Skeletal muscle tissue (tissue), 4 donors: ENCODE data around the gene CHRNA3. TPM values are rescaled to one million over a fixed set of nuclear protein-coding genes. Genes with fewer than 3 reads are reported as not detected.

Experiments used
- H3K27ac ChIP-seq: one replicate; pipeline ENCODE4 v1.7.0; 2013; ENCODE audit warnings: mild to moderate bottlenecking, low read depth, low read length, inconsistent platforms
- H3K27me3 ChIP-seq, 3 donors: one replicate each; pipeline ENCODE4 v1.7.0; 2013; ENCODE audit warnings: low read length in 3 of 3; ENCODE audit not compliant: control insufficient read depth in 3 of 3, insufficient read depth in 3 of 3
- H3K36me3 ChIP-seq, 3 donors: one replicate each; pipeline ENCODE4 v1.7.0; 2013; ENCODE audit warnings: low read length in 3 of 3; ENCODE audit not compliant: control insufficient read depth in 3 of 3, insufficient read depth in 3 of 3
- H3K4me1 ChIP-seq, 3 donors: one replicate each; pipeline ENCODE4 v1.7.0; 2013; ENCODE audit warnings: low read length in 3 of 3, mild to moderate bottlenecking in 3 of 3; ENCODE audit not compliant: control insufficient read depth in 3 of 3, insufficient read depth in 3 of 3
- H3K4me3 ChIP-seq, 3 donors: one replicate each; pipeline ENCODE4 v1.7.0; 2013; ENCODE audit warnings: low read length in 3 of 3
- H3K9ac ChIP-seq, 3 donors: one replicate each; pipeline ENCODE4 v1.7.0; 2013; ENCODE audit warnings: low read length in 3 of 3, mild to moderate bottlenecking in 3 of 3, moderate library complexity in 2 of 3, low read depth in 1 of 3
- H3K9me3 ChIP-seq, 3 donors: one replicate each; pipeline ENCODE4 v1.7.0; 2013; ENCODE audit warnings: low read length in 3 of 3; ENCODE audit not compliant: control insufficient read depth in 3 of 3
- total RNA-seq: library from RNA; depleted of rRNA; stranded (reverse); fragments of >200 nt; gene quantifications from one replicate; pipeline ENCODE4 v1.2.3, GENCODE V29; 2014
- donor health status: Osteomylitis.

CHRNA3 gene
- total RNA-seq, 1 donor from 2014 or later, result not detected

DNA sequence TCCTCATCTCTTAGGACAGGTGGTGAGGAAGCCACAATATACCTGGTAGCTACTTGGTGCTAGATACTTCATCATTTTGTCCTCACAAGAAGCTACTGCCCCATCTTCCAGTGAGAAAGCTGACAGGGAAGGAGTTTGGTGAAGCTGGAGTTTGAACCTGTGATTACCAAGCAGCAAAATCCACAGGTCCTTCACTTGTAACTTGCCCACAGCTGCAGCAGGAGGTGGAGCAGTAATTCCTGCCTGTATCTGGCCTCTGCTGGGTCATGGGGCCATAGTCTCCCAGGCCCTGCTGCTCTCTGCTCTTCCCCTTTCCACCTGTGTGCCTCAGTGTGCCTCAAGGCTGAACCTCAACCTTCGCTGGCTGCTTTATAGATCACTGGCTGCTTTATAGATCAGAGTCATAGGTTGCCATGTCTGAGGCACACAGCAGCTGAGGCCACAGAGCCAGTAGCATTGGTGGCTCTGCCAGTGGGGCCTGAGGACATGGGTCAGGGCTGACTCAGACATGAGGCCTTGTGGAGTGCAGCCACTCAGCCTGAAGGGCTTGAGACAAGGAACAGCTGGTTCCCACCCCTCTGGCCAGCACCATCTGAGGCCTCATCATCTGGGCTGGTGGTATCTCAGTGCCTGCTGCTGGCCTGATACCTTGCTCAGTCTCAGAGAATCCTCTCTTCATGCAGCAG, 31.3 kb upstream of the CHRNA3 start:
- Histone ChIP-seq H3K27ac (no peak overlapping the region), H3K4me1 (peaks cover 7 to 13% (median 8%) of the 10 kb centered on the region in 3 donors), H3K36me3 (no peaks in the 10 kb centered on the region), H3K27me3 (peaks cover 0 to 3% (median 0%) of the 10 kb centered on the region in 3 donors), H3K9ac (no peak overlapping the region), H3K4me3 (no peak overlapping the region), H3K9me3 (no peaks in the 10 kb centered on the region)

- Histone ChIP-seq H3K9me3 (no peaks in the 10 kb centered on the region), H3K27me3 (peaks cover 0 to 3% (median 0%) of the 10 kb centered on the region in 3 donors)
Observed at GRCh38 chr15:78651007-78651406, 30.2 kb upstream of the CHRNA3 start.

GRCh38 chr15:78650022-78650421, 29.2 kb upstream of the CHRNA3 start:
- no peaks in the 10 kb centered on the region for H3K9me3 ChIP-seq

More at GRCh38 chr15:78651007-78651406, 30.2 kb upstream of the CHRNA3 start:
- H3K4me1 ChIP-seq, result peaks cover 7 to 13% (median 8%) of the 10 kb centered on the region in 3 donors
- H3K27ac ChIP-seq, result no peak overlapping the region
- H3K36me3 ChIP-seq, result no peaks in the 10 kb centered on the region
- no peak overlapping the region for H3K4me3 ChIP-seq
- H3K9ac ChIP-seq, result no peak overlapping the region

GRCh38 chr15:78645009-78645408, 24.2 kb upstream of the CHRNA3 start:
- Histone ChIP-seq H3K4me1 (peaks cover 3 to 12% (median 3%) of the 10 kb centered on the region in 3 donors), H3K27ac (no peak overlapping the region), H3K36me3 (no peaks in the 10 kb centered on the region), H3K9me3 (no peaks in the 10 kb centered on the region), H3K9ac (no peak overlapping the region), H3K4me3 (no peak overlapping the region), H3K27me3 (peaks cover 4 to 12% (median 6%) of the 10 kb centered on the region in 3 donors)

More at GRCh38 chr15:78650022-78650421, 29.2 kb upstream of the CHRNA3 start:
- no peaks in the 10 kb centered on the region for H3K36me3 ChIP-seq
- no peak overlapping the region for H3K27ac ChIP-seq
- H3K4me3 ChIP-seq, result no peak overlapping the region
- peaks cover 7 to 13% (median 12%) of the 10 kb centered on the region in 3 donors for H3K4me1 ChIP-seq
- H3K27me3 ChIP-seq, result peaks cover 0 to 3% (median 0%) of the 10 kb centered on the region in 3 donors
- peak overlapping the region in 1 of 3 donors; percentile 33 for H3K9ac ChIP-seq

DNA sequence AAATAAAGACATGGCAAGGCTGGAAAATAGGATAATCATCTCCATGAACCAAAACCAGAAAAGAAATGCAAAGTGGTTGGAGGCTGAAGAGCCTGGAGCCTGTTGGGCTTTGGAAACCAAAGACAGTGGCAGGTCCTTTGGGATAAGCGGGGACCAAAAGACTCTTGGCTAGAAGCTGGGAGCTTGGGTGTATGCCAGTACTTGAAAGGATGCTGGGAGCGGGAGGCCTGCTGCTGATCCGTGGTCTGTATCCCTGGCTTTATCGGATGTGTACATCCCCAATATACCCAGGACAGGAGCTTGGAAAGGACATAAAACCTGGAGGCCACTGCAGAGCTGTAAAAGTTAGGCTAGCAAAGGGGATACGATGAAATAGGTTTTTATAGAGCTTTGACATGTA, 21.5 kb upstream of the CHRNA3 start:
- Histone ChIP-seq H3K27ac (no peak overlapping the region), H3K36me3 (no peaks in the 10 kb centered on the region), H3K9ac (no peak overlapping the region), H3K4me3 (no peak overlapping the region), H3K4me1 (peaks cover 3 to 12% (median 3%) of the 10 kb centered on the region in 3 donors), H3K27me3 (peaks cover 4 to 12% (median 6%) of the 10 kb centered on the region in 3 donors), H3K9me3 (no peaks in the 10 kb centered on the region)

DNA sequence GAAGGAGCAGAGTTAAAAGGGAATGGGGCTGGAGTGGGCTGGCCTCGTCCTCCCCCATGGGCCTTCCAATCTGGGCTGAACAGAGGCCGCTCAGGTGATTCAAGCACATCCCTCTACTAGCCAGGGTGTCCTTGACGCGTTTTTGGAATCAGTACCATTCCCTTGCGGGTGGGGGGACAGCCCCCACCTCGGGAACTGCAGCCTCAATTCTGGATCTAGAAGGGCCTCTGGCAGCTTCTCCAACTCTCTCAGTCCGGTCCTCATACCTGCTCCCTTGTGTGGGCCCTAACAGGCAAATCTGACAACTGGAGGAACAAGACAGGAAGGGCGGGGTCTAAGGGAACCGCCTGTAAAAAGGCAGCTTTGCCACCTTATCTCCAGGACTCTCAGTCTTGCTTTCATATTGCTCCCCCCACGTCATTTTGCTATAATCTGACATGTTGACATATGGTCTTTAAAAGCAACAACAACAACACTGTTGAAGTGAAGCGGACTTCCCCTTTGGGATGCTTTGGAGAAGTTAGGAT, 21.0 kb upstream of the CHRNA3 start:
- Histone ChIP-seq H3K27ac (no peak overlapping the region), H3K9me3 (no peaks in the 10 kb centered on the region), H3K4me1 (peaks cover 3 to 12% (median 3%) of the 10 kb centered on the region in 3 donors), H3K36me3 (no peaks in the 10 kb centered on the region), H3K27me3 (peaks cover 4 to 12% (median 6%) of the 10 kb centered on the region in 3 donors), H3K4me3 (no peak overlapping the region), H3K9ac (no peak overlapping the region)

DNA sequence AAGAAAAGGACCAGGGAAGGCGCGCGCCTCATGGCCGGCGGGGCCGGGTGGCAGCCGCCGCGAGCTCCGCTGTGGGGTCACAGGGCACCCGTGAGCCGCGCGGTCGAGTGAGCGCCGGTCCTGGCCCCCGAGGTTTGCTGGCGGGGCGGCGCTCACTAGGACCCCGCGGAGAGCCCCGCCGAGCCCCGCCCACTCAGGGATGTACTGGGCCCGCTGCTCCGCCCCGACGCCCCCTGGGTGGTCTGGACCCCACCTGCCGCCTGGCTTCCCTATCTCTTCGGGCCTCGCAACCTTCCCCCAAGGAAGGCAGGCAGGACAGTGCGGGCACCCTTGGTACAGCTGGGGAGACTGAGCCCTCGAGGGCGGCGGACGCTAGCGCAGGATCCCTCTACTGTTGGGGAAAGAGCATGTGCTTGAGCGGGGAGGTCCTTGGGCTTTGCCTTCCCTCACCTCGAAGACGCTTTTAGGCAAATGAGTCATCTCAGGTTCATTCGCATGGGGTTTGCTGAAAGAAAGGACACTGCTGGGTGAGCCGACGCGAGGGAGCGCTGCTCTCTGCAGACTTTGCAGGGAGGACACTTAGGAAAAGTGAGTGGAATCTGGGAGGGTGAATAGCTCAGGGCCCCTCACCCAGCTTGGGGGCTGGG, 20.4 kb upstream of the CHRNA3 start, which contains the start of gene CHRNB4:
TSS of gene CHRNB4 (minus strand) at position 109 of the 647 bp plus-strand sequence. CDS start at position 32, 77 bp downstream.
- Histone ChIP-seq H3K4me1 (peaks cover 3 to 12% (median 3%) of the 10 kb centered on the region in 3 donors), H3K9me3 (no peaks in the 10 kb centered on the region), H3K36me3 (no peaks in the 10 kb centered on the region), H3K27ac (no peak within 1 kb of the TSS), H3K4me3 (peak within 1 kb of the TSS in 1 of 3 donors; percentile 13), H3K9ac (peak within 1 kb of the TSS in 1 of 3 donors; percentile 16), H3K27me3 (peaks cover 4 to 12% (median 6%) of the 10 kb centered on the region in 3 donors)

DNA sequence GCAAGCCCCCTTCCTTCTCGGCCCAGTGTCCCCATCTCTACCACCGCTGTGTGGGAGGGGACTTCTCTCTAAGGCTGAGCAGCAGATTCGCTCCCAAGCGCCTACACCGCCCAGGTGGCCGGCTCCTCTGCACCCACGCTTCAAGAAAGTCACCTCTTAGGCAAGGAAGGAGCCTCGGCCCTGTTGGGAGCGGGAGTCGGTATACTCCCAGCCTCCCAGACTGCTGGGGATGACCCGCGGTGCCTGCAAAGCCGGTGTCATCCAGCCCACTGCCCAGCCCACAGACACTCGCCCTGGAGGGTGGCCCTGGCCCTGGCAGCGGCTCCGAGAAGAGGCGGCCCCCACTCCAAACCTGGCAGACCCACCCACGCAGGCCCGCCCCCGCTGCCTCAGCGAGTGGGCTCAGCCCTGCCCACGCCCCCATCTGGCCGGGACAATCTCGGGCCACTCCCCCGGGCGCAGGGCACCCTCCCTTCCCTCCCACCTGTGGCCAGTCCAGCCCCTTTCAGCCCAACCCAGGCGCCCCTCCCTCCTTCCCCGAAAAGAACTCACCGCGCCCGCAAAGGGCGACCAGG, 19.8 kb upstream of the CHRNA3 start:
- H3K4me1 ChIP-seq, result peaks cover 3 to 12% (median 3%) of the 10 kb centered on the region in 3 donors
- no peak overlapping the region for H3K27ac ChIP-seq
- peak overlapping the region in 1 of 3 donors; percentile 13 for H3K4me3 ChIP-seq
- peaks cover 4 to 12% (median 6%) of the 10 kb centered on the region in 3 donors for H3K27me3 ChIP-seq
- H3K9me3 ChIP-seq, result no peaks in the 10 kb centered on the region
- peak overlapping the region in 1 of 3 donors; percentile 16 for H3K9ac ChIP-seq
- H3K36me3 ChIP-seq, result no peaks in the 10 kb centered on the region

DNA sequence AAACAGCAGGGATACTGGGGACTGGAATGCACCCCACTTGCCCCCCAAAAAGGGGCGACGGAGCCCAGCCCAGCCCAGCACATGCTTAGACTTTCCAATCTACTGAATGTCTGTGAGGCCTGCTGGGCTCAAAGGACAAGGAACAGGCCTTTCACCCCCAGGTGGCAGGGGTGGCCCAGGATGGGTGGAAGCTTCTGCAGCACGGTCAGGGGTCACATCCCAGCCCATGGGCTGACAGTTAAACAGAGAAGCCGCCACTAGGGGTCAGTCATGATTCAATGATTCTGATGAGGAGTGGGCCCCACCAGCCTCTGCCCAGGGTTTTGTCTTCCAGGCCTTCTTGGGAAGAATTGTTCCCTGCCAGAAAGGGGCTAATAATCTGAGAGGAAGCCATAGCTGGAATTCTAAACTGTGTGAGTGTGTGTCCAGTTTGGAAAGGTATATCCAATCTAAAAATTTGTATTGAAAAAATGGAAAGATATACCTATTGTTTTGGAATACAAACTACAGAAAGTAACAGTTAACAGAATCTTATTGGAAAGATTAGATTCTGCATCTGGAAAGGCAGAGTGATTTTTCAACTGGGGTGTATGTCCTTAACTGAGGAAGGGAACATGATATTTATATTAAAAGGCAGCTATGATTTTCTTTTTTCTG, 18.0 kb upstream of the CHRNA3 start:
- no peaks in the 10 kb centered on the region for H3K36me3 ChIP-seq
- no peaks in the 10 kb centered on the region for H3K9me3 ChIP-seq
- H3K4me1 ChIP-seq, result peaks cover 0 to 5% (median 3%) of the 10 kb centered on the region in 3 donors
- peaks cover 4 to 12% (median 6%) of the 10 kb centered on the region in 3 donors for H3K27me3 ChIP-seq
- no peak overlapping the region for H3K27ac ChIP-seq
- H3K9ac ChIP-seq, result no peak overlapping the region
- H3K4me3 ChIP-seq, result no peak overlapping the region
